Measurements from ENCODE around the gene GLIS1. TPM values are rescaled to one million over a fixed set of nuclear protein-coding genes. Genes with fewer than 3 reads are reported as not detected.

GLIS1 gene
- polyA plus RNA-seq, 3 donors, result not detected

DNA sequence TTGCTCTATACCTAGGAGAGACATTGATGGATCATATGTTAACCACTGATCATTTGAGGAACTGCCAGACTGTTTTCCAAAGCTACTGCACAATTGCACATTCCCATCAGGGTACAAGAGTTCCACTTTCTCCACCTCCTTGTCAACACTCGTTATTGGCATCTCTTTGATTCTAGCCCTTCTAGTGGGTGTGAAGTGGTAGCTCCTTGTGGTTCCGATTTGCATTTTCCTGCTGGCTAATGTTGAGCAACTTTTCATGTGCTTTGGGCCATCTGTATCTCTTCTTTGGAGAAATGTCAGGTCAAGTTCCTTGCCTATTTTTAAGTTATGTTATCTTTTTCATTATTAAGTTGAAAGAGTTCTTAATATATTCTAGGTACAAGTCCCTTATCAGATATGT, 189.7 kb downstream of the GLIS1 start:
- Histone ChIP-seq H3K9ac (ENCODE audit: insufficient read depth, low read length, poor library complexity, severe bottlenecking) (no peak overlapping the region), H3K27me3 (ENCODE audit: control insufficient read depth in 2 of 2, insufficient read depth in 2 of 2, low read length in 2 of 2) (no peaks in the 10 kb centered on the region), H3K4me2 (replicated peaks; ENCODE audit: extremely low read depth, low read length, poor library complexity, severe bottlenecking) (no peak overlapping the region), H4K20me1 (ENCODE audit: insufficient read depth, low read length) (no peaks in the 10 kb centered on the region), H2AFZ (ENCODE audit: insufficient read depth, low read depth, low read length, poor library complexity, severe bottlenecking) (no peak overlapping the region), H3K79me2 (ENCODE audit: insufficient read depth, low read length) (no peaks in the 10 kb centered on the region), H3K4me3 (replicated peaks in 1 of 3; ENCODE audit: low read depth in 2 of 3, low read length in 3 of 3) (no peak overlapping the region), H3K9me3 (replicated peaks in 1 of 2; ENCODE audit: control insufficient read depth in 1 of 2, insufficient read depth in 1 of 2, low read length in 2 of 2) (no peaks in the 10 kb centered on the region), H3K36me3 (replicated peaks in 1 of 2; ENCODE audit: control insufficient read depth in 1 of 2, insufficient read depth in 2 of 2, low read length in 2 of 2) (no peaks in the 10 kb centered on the region), H3K27ac (ENCODE audit: low read depth in 1 of 2, low read length in 2 of 2) (no peak overlapping the region), H3K4me1 (ENCODE audit: control insufficient read depth in 1 of 2, insufficient read depth in 2 of 2, low read length in 2 of 2) (no peaks in the 10 kb centered on the region)
- TF ChIP-seq, protein P1, sequence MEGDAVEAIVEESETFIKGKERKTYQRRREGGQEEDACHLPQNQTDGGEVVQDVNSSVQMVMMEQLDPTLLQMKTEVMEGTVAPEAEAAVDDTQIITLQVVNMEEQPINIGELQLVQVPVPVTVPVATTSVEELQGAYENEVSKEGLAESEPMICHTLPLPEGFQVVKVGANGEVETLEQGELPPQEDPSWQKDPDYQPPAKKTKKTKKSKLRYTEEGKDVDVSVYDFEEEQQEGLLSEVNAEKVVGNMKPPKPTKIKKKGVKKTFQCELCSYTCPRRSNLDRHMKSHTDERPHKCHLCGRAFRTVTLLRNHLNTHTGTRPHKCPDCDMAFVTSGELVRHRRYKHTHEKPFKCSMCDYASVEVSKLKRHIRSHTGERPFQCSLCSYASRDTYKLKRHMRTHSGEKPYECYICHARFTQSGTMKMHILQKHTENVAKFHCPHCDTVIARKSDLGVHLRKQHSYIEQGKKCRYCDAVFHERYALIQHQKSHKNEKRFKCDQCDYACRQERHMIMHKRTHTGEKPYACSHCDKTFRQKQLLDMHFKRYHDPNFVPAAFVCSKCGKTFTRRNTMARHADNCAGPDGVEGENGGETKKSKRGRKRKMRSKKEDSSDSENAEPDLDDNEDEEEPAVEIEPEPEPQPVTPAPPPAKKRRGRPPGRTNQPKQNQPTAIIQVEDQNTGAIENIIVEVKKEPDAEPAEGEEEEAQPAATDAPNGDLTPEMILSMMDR (IDR thresholded peaks at IDR 0.05), result no peak
- DNase-seq, result no peak
- intact Hi-C loops (cut with micrococcal nuclease), result no loop called here
- Mint-ChIP-seq H3K4me3 (no peak overlapping the region), H3K4me1 (no peaks in the 10 kb centered on the region), H3K27ac (no peak overlapping the region), H3K27me3 (ENCODE audit: low read depth in 3 of 3) (peaks cover 0 to 9% (median 5%) of the 10 kb centered on the region in 3 donors), H3K9me3 (no peaks in the 10 kb centered on the region), H3K36me3 (no peaks in the 10 kb centered on the region)
- WGBS (ENCODE audit: insufficient coverage), result no CpG with 5 or more reads among the region's 2 CpGs

DNA sequence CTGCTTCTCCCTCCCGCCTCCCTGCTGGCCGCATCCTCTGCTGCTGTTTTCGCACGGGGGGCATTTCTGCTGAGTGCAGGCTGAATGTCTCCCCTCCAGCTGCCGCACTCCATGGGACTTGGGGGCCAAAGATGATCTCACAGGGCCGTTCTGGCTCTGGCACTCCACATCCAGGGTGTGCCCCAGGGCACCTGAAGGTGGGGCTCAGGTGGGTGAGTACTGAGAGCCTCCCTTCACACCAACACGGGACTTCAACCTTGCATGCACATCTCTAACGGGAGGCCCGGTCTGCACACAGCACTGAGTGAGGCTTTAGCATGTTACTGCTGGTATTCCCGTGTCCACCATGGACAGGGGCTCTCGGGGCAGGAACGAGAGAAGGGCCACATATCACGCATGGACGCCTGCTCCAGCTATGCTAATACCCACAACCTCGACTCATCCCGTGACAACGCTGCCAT, 190.9 kb downstream of the GLIS1 start:
- no peaks in the 10 kb centered on the region for H3K9me3 Mint-ChIP-seq
- H4K20me1 ChIP-seq (ENCODE audit: insufficient read depth, low read length), result no peaks in the 10 kb centered on the region

More for the DNA sequence above, 190.9 kb downstream of the GLIS1 start:
- Histone ChIP-seq H3K9me3 (replicated peaks in 1 of 2; ENCODE audit: control insufficient read depth in 1 of 2, insufficient read depth in 1 of 2, low read length in 2 of 2) (no peaks in the 10 kb centered on the region), H2AFZ (ENCODE audit: insufficient read depth, low read depth, low read length, poor library complexity, severe bottlenecking) (no peak overlapping the region), H3K4me2 (replicated peaks; ENCODE audit: extremely low read depth, low read length, poor library complexity, severe bottlenecking) (no peak overlapping the region), H3K27ac (ENCODE audit: low read depth in 1 of 2, low read length in 2 of 2) (no peak overlapping the region), H3K27me3 (ENCODE audit: control insufficient read depth in 2 of 2, insufficient read depth in 2 of 2, low read length in 2 of 2) (no peaks in the 10 kb centered on the region), H3K79me2 (ENCODE audit: insufficient read depth, low read length) (no peaks in the 10 kb centered on the region), H3K4me3 (replicated peaks in 1 of 3; ENCODE audit: low read depth in 2 of 3, low read length in 3 of 3) (no peak overlapping the region), H3K9ac (ENCODE audit: insufficient read depth, low read length, poor library complexity, severe bottlenecking) (no peak overlapping the region), H3K36me3 (replicated peaks in 1 of 2; ENCODE audit: control insufficient read depth in 1 of 2, insufficient read depth in 2 of 2, low read length in 2 of 2) (no peaks in the 10 kb centered on the region), H3K4me1 (ENCODE audit: control insufficient read depth in 1 of 2, insufficient read depth in 2 of 2, low read length in 2 of 2) (no peaks in the 10 kb centered on the region)
- Mint-ChIP-seq H3K27me3 (ENCODE audit: low read depth in 3 of 3) (peaks cover 0 to 9% (median 5%) of the 10 kb centered on the region in 3 donors), H3K36me3 (no peaks in the 10 kb centered on the region), H3K27ac (no peak overlapping the region), H3K4me3 (no peak overlapping the region), H3K4me1 (no peaks in the 10 kb centered on the region)
- TF ChIP-seq, protein P1 (IDR thresholded peaks at IDR 0.05), result no peak
- intact Hi-C loops (cut with micrococcal nuclease), result no loop called here
- DNase-seq, result no peak
- WGBS (ENCODE audit: insufficient coverage), result 96% methylated on average over 11 of the region's 17 CpGs
